A549 treated with dexamethasone at 1 μM for 4 hours (cell line): ENCODE data around the gene TP53TG3D. TPM values are rescaled to one million over a fixed set of nuclear protein-coding genes. Genes with fewer than 3 reads are reported as not detected.

Experiments used
- total RNA-seq: library from RNA; stranded (reverse); fragments of 200-300 nt; extraction: Qiagen RNA extraction; gene quantifications from 5 replicates; pipeline ENCODE4 v1.2.3, GENCODE V29; 2022

The TP53TG3D gene, protein sequence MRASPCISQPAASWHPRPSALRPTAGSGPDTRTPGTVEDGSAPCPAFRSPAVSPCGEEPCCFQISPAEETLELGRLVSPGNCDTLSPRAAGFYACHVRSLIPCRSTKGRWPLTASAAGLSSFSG
- 0.75 to 1.3 TPM (median 1.0 TPM) in 5 replicates for total RNA-seq

GRCh38 chr16:32252986-32253385 is at the start of gene TP53TG3D:
Gene TP53TG3D, plus strand, starts transcription at chr16:32253286. Its CDS starts 68 bp downstream, at chr16:32253354.

